Activated CD4-positive, alpha-beta memory T cell treated with anti-CD3 and anti-CD28 coated beads, Interleukin-2, amount 10 ng/mL, durations not matched to agents 7 days and 5 days (primary cell): ENCODE results near the gene POLE4. TPM values are rescaled to one million over a fixed set of nuclear protein-coding genes. Genes with fewer than 3 reads are reported as not detected.

Source experiments
- CTCF ChIA-PET: fragments of 350-600 bp; sonication (Branson Sonifier 250); formaldehyde crosslinking; loops from one replicate; lab custom pipeline; 2021; ENCODE audit warnings: antibody characterized with exemption, inconsistent platforms; lab: Charles Lee
- POLR2A ChIA-PET: fragments of 350-600 bp; sonication (Branson Sonifier 250); formaldehyde crosslinking; loops from one replicate; lab custom pipeline; 2021; ENCODE audit warnings: antibody characterized with exemption; lab: Charles Lee
- DNase-seq: peaks from one replicate; pipeline ENCODE4 v3.0.0-alpha.2; 2020
- H3K27ac Mint-ChIP-seq: one replicate; pipeline ENCODE4 v1.8.0; 2021; ENCODE audit warnings: mild to moderate bottlenecking, mixed read lengths
- H3K27me3 Mint-ChIP-seq: one replicate; pipeline ENCODE4 v1.8.0; 2021; ENCODE audit warnings: mixed read lengths
- H3K36me3 Mint-ChIP-seq: one replicate; pipeline ENCODE4 v1.8.0; 2021; ENCODE audit warnings: low read depth, mixed read lengths
- H3K4me1 Mint-ChIP-seq: one replicate; pipeline ENCODE4 v1.8.0; 2021; ENCODE audit warnings: mixed read lengths
- H3K4me3 Mint-ChIP-seq: one replicate; pipeline ENCODE4 v1.8.0; 2021; ENCODE audit warnings: mild to moderate bottlenecking, mixed read lengths
- H3K9me3 Mint-ChIP-seq: one replicate; pipeline ENCODE4 v1.8.0; 2021; ENCODE audit warnings: mixed read lengths
- total RNA-seq, 2 experiments: library from RNA; stranded (reverse); gene quantifications; one replicate each; pipeline ENCODE4 v1.2.3, GENCODE V29; 2021

The POLE4 gene
- total RNA-seq, 2 experiments from 2014 or later = 39.9 to 49.4 TPM

DNA sequence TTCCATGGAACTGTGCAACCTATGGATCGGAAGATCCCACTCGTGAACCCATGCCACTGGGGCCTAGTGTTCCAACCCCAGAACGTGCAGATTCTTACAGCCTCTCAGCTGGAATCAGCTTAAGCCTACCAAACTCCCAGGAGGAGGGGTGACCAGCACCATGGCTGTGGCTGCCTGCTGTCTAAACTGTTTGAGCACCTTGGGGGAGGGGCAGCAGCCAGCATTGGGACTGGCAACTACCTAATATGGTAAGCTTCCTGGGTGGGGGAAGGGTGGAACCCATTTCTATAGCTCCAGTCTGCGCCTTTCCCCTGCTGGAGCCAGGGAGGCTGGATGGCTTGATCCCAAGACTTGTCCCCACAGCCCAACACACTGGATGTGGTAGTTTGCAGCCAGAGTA is 10.7 kb upstream of the POLE4 start:
- ChIA-PET CTCF (no interaction called here), POLR2A (no interaction called here)

GRCh38 chr2:74948779-74949178 is 9.7 kb upstream of the POLE4 start:
- Mint-ChIP-seq H3K4me1 (peaks cover 26% of the 10 kb centered on the region), H3K27me3 (no peaks in the 10 kb centered on the region), H3K4me3 (no peak overlapping the region), H3K9me3 (peaks cover 4% of the 10 kb centered on the region), H3K36me3 (peaks cover 26% of the 10 kb centered on the region), H3K27ac (no peak overlapping the region)
- CTCF ChIA-PET = no interaction called here
- POLR2A ChIA-PET = no interaction called here
- no peak for DNase-seq

More for the DNA sequence above, 10.7 kb upstream of the POLE4 start:
- Mint-ChIP-seq H3K27ac (no peak overlapping the region), H3K27me3 (no peaks in the 10 kb centered on the region), H3K36me3 (peaks cover 27% of the 10 kb centered on the region), H3K9me3 (peaks cover 4% of the 10 kb centered on the region), H3K4me3 (no peak overlapping the region), H3K4me1 (peaks cover 23% of the 10 kb centered on the region)
- no peak for DNase-seq

DNA sequence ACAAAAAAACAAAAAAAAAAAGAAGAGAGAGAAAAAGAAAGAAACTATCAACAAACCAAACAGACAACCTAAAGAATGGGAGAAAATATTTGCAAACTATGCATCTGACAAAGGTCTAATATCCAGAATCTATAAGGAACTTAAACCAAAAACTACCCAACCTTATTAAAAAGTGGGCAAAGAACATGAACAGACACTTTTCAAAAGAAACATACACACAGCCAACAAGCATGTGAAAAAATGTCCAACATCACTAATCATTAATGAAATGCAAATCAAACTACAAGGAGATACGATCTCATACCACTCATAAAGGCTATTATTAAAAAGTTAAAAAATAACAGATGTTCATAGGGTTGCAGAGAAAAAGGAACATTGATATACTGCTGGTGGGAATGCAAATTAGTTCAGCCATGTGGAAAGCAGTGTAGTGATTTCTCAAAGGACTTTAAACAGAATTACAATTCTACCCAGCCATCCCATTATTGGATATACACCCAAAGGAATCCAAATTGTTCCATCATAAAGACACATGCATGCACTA is 7.2 kb upstream of the POLE4 start:
- ChIA-PET CTCF (no interaction called here), POLR2A (no interaction called here)
- Mint-ChIP-seq H3K9me3 (peaks cover 4% of the 10 kb centered on the region), H3K36me3 (peaks cover 33% of the 10 kb centered on the region), H3K4me3 (no peak overlapping the region), H3K27me3 (no peaks in the 10 kb centered on the region), H3K4me1 (peaks cover 25% of the 10 kb centered on the region), H3K27ac (no peak overlapping the region)
- DNase-seq = no peak

- no peaks in the 10 kb centered on the region for H3K27me3 Mint-ChIP-seq
- H3K4me3 Mint-ChIP-seq = no peak overlapping the region
- H3K36me3 Mint-ChIP-seq = peaks cover 31% of the 10 kb centered on the region
- H3K9me3 Mint-ChIP-seq = peaks cover 4% of the 10 kb centered on the region
- CTCF ChIA-PET = no interaction called here
- POLR2A ChIA-PET = no interaction called here
- no peak for DNase-seq
- H3K4me1 Mint-ChIP-seq = peaks cover 27% of the 10 kb centered on the region
- H3K27ac Mint-ChIP-seq = no peak overlapping the region
Measured at GRCh38 chr2:74952575-74952974, 5.9 kb upstream of the POLE4 start.

DNA sequence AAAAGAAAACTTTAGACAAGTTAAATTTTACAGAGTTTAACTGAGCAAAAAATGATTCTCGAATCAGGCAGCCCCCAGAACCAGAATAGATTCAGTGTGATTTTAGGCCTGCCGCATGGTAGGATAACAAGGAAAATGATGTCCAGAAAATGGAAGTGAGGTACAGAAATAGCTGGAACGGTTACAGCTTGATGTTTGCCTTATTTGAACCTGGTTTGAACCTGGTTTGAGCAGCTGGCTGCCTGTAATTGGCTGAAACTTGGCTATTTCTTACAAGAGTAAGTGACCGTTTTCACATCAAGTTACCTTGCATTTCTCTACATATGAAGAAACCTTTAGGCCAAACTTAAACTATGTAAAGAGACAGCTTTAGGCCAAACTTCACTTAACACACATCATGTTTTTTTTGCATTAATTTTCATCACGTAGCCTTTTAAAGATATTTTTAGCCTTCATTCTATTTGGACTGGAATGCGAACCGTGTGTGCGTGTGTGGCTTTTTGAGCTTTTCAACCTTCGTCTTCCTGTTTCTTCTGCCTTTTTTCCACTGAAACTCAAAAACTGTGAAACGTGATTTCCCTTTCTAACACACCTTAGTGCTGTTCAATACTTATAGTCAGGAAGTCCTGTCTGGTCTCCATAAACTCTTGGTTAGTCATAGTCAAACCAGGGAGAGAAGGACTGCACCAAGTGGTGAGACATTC is 4.5 kb upstream of the POLE4 start:
- Mint-ChIP-seq H3K9me3 (peaks cover 4% of the 10 kb centered on the region), H3K27me3 (no peaks in the 10 kb centered on the region), H3K4me3 (no peak overlapping the region), H3K4me1 (peaks cover 35% of the 10 kb centered on the region), H3K36me3 (peaks cover 27% of the 10 kb centered on the region), H3K27ac (no peak overlapping the region)
- DNase-seq = no peak
- POLR2A ChIA-PET = no interaction called here
- CTCF ChIA-PET = interaction anchor here (0.8 kb wide), 1 partner anchor 11 kb away, joined by 3 read pairs; no protein-coding TSS in a partner anchor

- no peaks in the 10 kb centered on the region for H3K27me3 Mint-ChIP-seq
- no peak for DNase-seq
- H3K4me3 Mint-ChIP-seq = no peak overlapping the region
Measured at GRCh38 chr2:74954500-74954874, 4.0 kb upstream of the POLE4 start.

DNA sequence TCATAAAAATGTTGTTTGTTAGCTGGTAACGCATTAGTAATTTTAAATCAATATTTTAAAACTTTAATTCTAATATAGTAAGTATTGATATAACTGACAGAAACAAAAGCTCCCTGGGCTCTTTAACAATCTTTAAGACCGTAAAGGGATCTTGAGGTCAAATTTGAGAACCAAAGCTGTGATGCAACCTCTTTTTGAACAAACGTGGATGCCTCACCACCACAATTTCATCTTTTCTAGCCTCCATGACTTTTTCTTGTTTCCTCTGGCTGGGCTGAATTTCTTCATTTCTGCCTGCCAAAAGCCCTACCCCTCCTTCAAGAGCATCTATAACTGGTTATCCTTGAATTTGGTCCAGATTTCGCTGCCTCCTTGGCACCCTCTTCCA is 563 bp upstream of the POLE4 start:
- no peaks in the 10 kb centered on the region for H3K27me3 Mint-ChIP-seq
- DNase-seq = no peak
- peaks cover 66% of the 10 kb centered on the region for H3K4me1 Mint-ChIP-seq
- H3K36me3 Mint-ChIP-seq = peaks cover 38% of the 10 kb centered on the region
- H3K27ac Mint-ChIP-seq = peak overlapping the region; percentile 82
- ChIA-PET POLR2A (interaction anchor here (0.8 kb wide), 2 partner anchors 9 to 114 kb away, joined by 3 read pairs; no protein-coding TSS in a partner anchor), CTCF (interaction anchor here (0.7 to 0.9 kb wide), 3 partner anchors 15 to 475 kb away, joined by 3 to 4 read pairs (median 4); partner anchors contain the start of genes CCDC142 and TTC31)
- peak overlapping the region; percentile 78 for H3K4me3 Mint-ChIP-seq
- no peaks in the 10 kb centered on the region for H3K9me3 Mint-ChIP-seq

More at GRCh38 chr2:74954500-74954874, 4.0 kb upstream of the POLE4 start:
- H3K27ac Mint-ChIP-seq = no peak overlapping the region
- CTCF ChIA-PET = no interaction called here
- H3K9me3 Mint-ChIP-seq = peaks cover 4% of the 10 kb centered on the region
- POLR2A ChIA-PET = no interaction called here
- peaks cover 40% of the 10 kb centered on the region for H3K4me1 Mint-ChIP-seq
- peaks cover 28% of the 10 kb centered on the region for H3K36me3 Mint-ChIP-seq

DNA sequence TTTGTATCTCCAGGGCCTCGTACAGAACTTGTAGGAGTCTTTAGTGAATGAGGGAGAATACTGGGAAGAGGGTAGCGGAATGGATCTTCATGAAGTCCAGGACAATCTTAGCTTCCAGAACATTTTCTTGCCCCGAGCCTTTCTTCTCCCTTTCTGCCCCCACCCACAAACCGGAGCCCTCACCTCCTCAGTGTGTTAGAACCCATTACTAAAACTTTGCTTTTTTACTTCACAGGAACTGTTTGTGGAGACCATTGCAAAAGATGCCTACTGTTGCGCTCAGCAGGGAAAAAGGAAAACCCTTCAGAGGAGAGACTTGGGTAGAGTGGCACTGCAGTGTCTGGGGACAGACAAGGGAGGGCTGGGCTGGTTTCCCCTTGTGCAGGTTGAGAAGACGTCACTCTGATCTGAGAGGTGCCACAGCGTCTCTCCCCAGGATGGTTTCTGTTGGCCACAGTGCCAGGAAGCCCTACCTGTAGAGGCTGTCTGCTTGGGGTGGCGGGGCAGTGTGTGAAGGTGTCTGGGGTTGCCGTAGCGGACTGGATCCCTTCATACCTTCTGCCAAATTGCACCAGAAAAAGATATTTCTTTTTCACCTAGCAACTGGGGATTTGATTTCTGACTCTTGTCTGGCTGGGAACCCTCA is 786 bp downstream of the POLE4 start:
- no peaks in the 10 kb centered on the region for H3K9me3 Mint-ChIP-seq
- POLR2A ChIA-PET = no interaction called here
- peak overlapping the region; percentile 82 for H3K27ac Mint-ChIP-seq
- H3K27me3 Mint-ChIP-seq = no peaks in the 10 kb centered on the region
- CTCF ChIA-PET = no interaction called here
- H3K4me3 Mint-ChIP-seq = peak overlapping the region; percentile 78
- peaks cover 61% of the 10 kb centered on the region for H3K4me1 Mint-ChIP-seq
- H3K36me3 Mint-ChIP-seq = peaks cover 43% of the 10 kb centered on the region
- peak; percentile 25 for DNase-seq

- ChIA-PET POLR2A (interaction anchor here (0.7 kb wide), 1 partner anchor 9 kb away, joined by 3 read pairs; no protein-coding TSS in a partner anchor), CTCF (interaction anchor here (1.1 kb wide), 1 partner anchor 99 kb away, joined by 4 read pairs; no protein-coding TSS in a partner anchor)
- no peaks in the 10 kb centered on the region for H3K27me3 Mint-ChIP-seq
- no peak for DNase-seq
- peaks cover 59% of the 10 kb centered on the region for H3K36me3 Mint-ChIP-seq
- H3K4me3 Mint-ChIP-seq = peak overlapping the region; percentile 3
- H3K27ac Mint-ChIP-seq = peak overlapping the region; percentile 58
- peaks cover 29% of the 10 kb centered on the region for H3K4me1 Mint-ChIP-seq
- peaks cover 2% of the 10 kb centered on the region for H3K9me3 Mint-ChIP-seq
Measured at GRCh38 chr2:74966887-74967286, 8.4 kb downstream of the POLE4 start.

DNA sequence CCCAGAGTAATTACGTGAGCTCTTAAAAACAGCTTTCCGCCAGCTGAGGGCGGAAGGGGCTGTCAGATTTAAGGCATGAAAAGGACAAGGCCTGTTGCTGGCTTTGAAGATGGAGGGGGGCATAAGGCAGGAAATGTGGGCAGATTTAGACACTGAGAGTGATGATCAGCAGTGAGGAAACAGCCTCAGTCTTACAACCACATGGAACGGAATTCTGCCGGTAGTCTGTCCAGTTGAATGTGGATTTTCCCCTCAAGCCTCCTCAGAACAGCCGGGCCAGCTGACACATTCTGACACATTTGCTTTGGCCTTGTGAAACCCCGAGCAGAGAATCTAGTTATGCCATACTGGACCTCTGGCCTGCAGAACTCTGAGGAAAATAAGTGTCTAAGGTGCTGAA is 16.6 kb downstream of the POLE4 start:
- no peak overlapping the region for H3K4me3 Mint-ChIP-seq
- H3K27ac Mint-ChIP-seq = no peak overlapping the region
- no peak for DNase-seq
- no peaks in the 10 kb centered on the region for H3K27me3 Mint-ChIP-seq
- ChIA-PET POLR2A (no interaction called here), CTCF (no interaction called here)
- H3K9me3 Mint-ChIP-seq = no peaks in the 10 kb centered on the region
- H3K4me1 Mint-ChIP-seq = no peaks in the 10 kb centered on the region
- peaks cover 7% of the 10 kb centered on the region for H3K36me3 Mint-ChIP-seq

GRCh38 chr2:74979844-74980243 is 21.4 kb downstream of the POLE4 start:
- H3K27me3 Mint-ChIP-seq = no peaks in the 10 kb centered on the region
- ChIA-PET CTCF (no interaction called here), POLR2A (no interaction called here)
- no peaks in the 10 kb centered on the region for H3K9me3 Mint-ChIP-seq
- H3K4me3 Mint-ChIP-seq = no peak overlapping the region
- peaks cover 5% of the 10 kb centered on the region for H3K36me3 Mint-ChIP-seq
- no peaks in the 10 kb centered on the region for H3K4me1 Mint-ChIP-seq
- no peak for DNase-seq
- H3K27ac Mint-ChIP-seq = no peak overlapping the region

DNA sequence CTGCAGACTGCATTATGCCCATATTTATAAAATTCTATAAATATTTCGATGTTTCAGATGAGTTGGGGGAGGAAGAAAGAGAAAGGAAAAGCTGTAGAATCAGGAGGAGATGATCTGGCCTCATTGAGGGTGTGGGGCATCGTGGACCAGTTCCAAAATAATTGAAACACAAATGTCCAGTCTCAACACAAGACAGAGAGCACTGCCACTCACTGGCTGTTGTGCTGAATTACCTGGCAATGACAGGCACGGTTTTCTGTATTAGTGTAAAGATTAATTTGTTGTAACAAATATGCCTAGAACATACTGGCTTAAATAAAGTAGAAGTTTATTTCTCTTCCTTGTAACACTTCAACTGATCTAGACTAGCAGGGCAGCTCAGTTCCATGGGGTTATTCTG is 24.1 kb downstream of the POLE4 start:
- no peaks in the 10 kb centered on the region for H3K9me3 Mint-ChIP-seq
- POLR2A ChIA-PET = no interaction called here
- CTCF ChIA-PET = interaction anchor here (1.2 kb wide), 1 partner anchor 64 kb away, joined by 4 read pairs; no protein-coding TSS in a partner anchor
- no peak overlapping the region for H3K4me3 Mint-ChIP-seq
- H3K27me3 Mint-ChIP-seq = no peaks in the 10 kb centered on the region
- H3K36me3 Mint-ChIP-seq = no peaks in the 10 kb centered on the region
- no peak overlapping the region for H3K27ac Mint-ChIP-seq
- no peaks in the 10 kb centered on the region for H3K4me1 Mint-ChIP-seq
- DNase-seq = no peak
